HAP-1 (cell line): ENCODE data around the gene DGKD.

ENCODE experiments used
- DNase-seq, 2 experiments: peaks; one replicate each; pipeline ENCODE4 v3.0.0-alpha.2; 2016 to 2020; ENCODE audit warnings: low spot score in 2 of 2
- H3K27me3 ChIP-seq: fragments of 250-450 bp; sonication (Bioruptor Pico); 2 replicates; pipeline ENCODE4 v1.5.1; 2020; ENCODE audit warnings: low read depth, mild to moderate bottlenecking, moderate library complexity
- H3K36me3 ChIP-seq: fragments of 250-450 bp; sonication (Bioruptor Pico); replicated peaks from 2 replicates; pipeline ENCODE4 v1.5.1; 2020; ENCODE audit warnings: mild to moderate bottlenecking
- H3K4me1 ChIP-seq: fragments of 250-450 bp; sonication (Bioruptor Pico); 2 replicates; pipeline ENCODE4 v1.5.1; 2020; ENCODE audit warnings: mild to moderate bottlenecking
- H3K4me3 ChIP-seq: fragments of 250-450 bp; sonication (Bioruptor Pico); 2 replicates; pipeline ENCODE4 v1.5.1; 2020; ENCODE audit warnings: mild to moderate bottlenecking, moderate library complexity
- H3K9me3 ChIP-seq: fragments of 250-450 bp; sonication (Bioruptor Pico); 2 replicates; pipeline ENCODE4 v1.5.1; 2020; ENCODE audit warnings: mild to moderate bottlenecking, moderate library complexity
- in situ Hi-C: fragments of 300-500 bp; cut with MboI; formaldehyde crosslinking; loops from 3 replicates; pipeline ENCODE4 v1.14.3; 2020; ENCODE audit warnings: low sequenced_read_pairs, inconsistent platforms, mixed read lengths

Gene DGKD

GRCh38 chr2:233501198-233502076 is 147.1 kb downstream of the DGKD start:
- Histone ChIP-seq H3K4me1 (peaks cover 8% of the 10 kb centered on the region), H3K4me3 (no peak overlapping the region), H3K27me3 (no peaks in the 10 kb centered on the region), H3K36me3 (peaks cover 9% of the 10 kb centered on the region), H3K9me3 (peaks cover 16% of the 10 kb centered on the region)
- DNase-seq: no peak
- in situ Hi-C loops: no loop called here

GRCh38 chr2:233503481-233503880 is 149.2 kb downstream of the DGKD start:
- no peak for DNase-seq
- Histone ChIP-seq H3K4me3 (no peak overlapping the region), H3K36me3 (peaks cover 15% of the 10 kb centered on the region), H3K9me3 (peaks cover 16% of the 10 kb centered on the region), H3K4me1 (peaks cover 14% of the 10 kb centered on the region), H3K27me3 (no peaks in the 10 kb centered on the region)
- in situ Hi-C loops: no loop called here

GRCh38 chr2:233503947-233504637 is 149.8 kb downstream of the DGKD start:
- Histone ChIP-seq H3K36me3 (peaks cover 15% of the 10 kb centered on the region), H3K9me3 (peaks cover 16% of the 10 kb centered on the region), H3K4me3 (no peak overlapping the region), H3K4me1 (peaks cover 14% of the 10 kb centered on the region), H3K27me3 (no peaks in the 10 kb centered on the region)
- in situ Hi-C loops: no loop called here
- DNase-seq: no peak

GRCh38 chr2:233513953-233514655 is 159.8 kb downstream of the DGKD start:
- 0 out of 2 replicates have a peak, but pooled peaks cover 2% of the 10 kb centered on the region for H3K36me3 ChIP-seq
- in situ Hi-C loops: no loop called here
- H3K4me3 ChIP-seq: no peak overlapping the region
- H3K27me3 ChIP-seq: no peaks in the 10 kb centered on the region
- no peaks in the 10 kb centered on the region for H3K9me3 ChIP-seq
- DNase-seq: no peak
- H3K4me1 ChIP-seq: no peaks in the 10 kb centered on the region

- in situ Hi-C loops: no loop called here
- peaks cover 14% of the 10 kb centered on the region for H3K36me3 ChIP-seq
- H3K9me3 ChIP-seq: no peaks in the 10 kb centered on the region
- H3K27me3 ChIP-seq: no peaks in the 10 kb centered on the region
- no peak overlapping the region for H3K4me3 ChIP-seq
- H3K4me1 ChIP-seq: no peaks in the 10 kb centered on the region
- no peak for DNase-seq
Measured at GRCh38 chr2:233519787-233520611, 165.7 kb downstream of the DGKD start.
